Mucosa of descending colon (tissue), 3 donors: ENCODE data around the gene GUK1. TPM values are rescaled to one million over a fixed set of nuclear protein-coding genes. Genes with fewer than 3 reads are reported as not detected.

Experiments used
- ATAC-seq: fragments of 200-7000 bp; cut with Tn5 transposase; one replicate; pipeline ENCODE4 v1.9.1; 2020; ENCODE audit warnings: mild to moderate bottlenecking, moderate library complexity
- DNase-seq, 3 donors: peaks; one replicate each; pipeline ENCODE4 v3.0.0-alpha.2; 2020
- H3K36me3 ChIP-seq: fragments of 200-600 bp; one replicate; pipeline ENCODE4 v1.8.0; 2021; ENCODE audit warnings: low read depth, mild to moderate bottlenecking
- H3K4me1 ChIP-seq: fragments of 200-600 bp; one replicate; pipeline ENCODE4 v1.8.0; 2021; ENCODE audit warnings: low read depth, mild to moderate bottlenecking
- H3K4me3 ChIP-seq: fragments of 200-600 bp; one replicate; pipeline ENCODE4 v1.8.0; 2021; ENCODE audit warnings: mild to moderate bottlenecking
- H3K9me3 ChIP-seq: fragments of 200-600 bp; one replicate; pipeline ENCODE4 v1.8.0; 2021; ENCODE audit warnings: mild to moderate bottlenecking
- intact Hi-C, 2 donors: fragments of 100-400 bp; cut with DNase I in 1 of 2; cut with micrococcal nuclease in 1 of 2; formaldehyde crosslinking; loops; one replicate each; pipeline versions ENCODE4 v1.11.0 to v1.11.1; 2022; cut with DNase I, micrococcal nuclease
- total RNA-seq, 3 donors: library from RNA; stranded (reverse); fragmentation: NEBNext Ultra II Directional in 2 of 3; extraction: Animal tissue kit (Norgen Biotek cat#: 25700) in 2 of 3; gene quantifications; one replicate each; pipeline versions ENCODE4 v1.2.1 to v1.2.4, GENCODE V29; 2021 to 2023
- TF ChIP-seq, protein P1 (sequence below): fragments of 200-600 bp; IDR thresholded peaks from one replicate; pipeline ENCODE4 v1.8.0; 2022; ENCODE audit warnings: antibody characterized with exemption, mild to moderate bottlenecking
- donor health status: DM: no; HTN: no; CAD: no; lungs with moderate emphysema.
- donor health status: DM: no; HTN: no; CAD: no.
- donor health status: DM: no; HTN: yes; CAD: no.

Gene GUK1
- total RNA-seq, 3 donors from 2014 or later, result 165 to 182 (median 178) TPM

DNA sequence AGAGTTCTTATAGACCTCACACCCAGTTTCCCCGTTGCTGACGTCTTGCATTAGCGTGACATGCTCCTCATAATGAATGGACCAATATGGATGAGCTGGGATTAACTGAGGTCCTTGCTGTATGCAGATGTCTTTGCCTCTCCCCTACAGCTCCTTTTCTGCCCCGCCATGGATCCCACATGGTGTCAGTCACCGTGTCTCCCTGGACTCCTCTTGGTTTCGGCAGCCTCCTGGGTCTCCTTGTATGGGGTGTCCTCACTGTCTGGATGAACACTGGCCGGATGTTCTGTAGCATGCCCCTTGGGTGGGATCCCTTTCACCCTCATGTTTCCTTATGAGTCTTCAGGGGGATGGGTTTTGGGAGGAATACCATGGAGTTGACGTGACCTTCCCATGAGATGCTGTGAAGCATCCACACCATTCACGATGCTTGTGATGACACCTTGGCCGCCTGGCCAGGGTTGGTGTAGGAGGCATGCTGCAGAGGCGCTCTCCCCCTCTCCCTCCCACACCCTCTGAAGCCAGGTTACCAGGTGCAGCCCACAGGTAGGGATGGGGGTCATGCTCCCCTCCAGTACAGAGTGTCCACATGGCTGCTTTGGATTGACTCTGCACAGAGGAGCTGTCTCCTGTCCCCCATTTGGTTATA is 14.1 kb downstream of the GUK1 start:
- Histone ChIP-seq H3K4me1 (no peaks in the 10 kb centered on the region), H3K36me3 (no peaks in the 10 kb centered on the region), H3K4me3 (no peak overlapping the region), H3K9me3 (no peaks in the 10 kb centered on the region)
- TF ChIP-seq, protein P1, sequence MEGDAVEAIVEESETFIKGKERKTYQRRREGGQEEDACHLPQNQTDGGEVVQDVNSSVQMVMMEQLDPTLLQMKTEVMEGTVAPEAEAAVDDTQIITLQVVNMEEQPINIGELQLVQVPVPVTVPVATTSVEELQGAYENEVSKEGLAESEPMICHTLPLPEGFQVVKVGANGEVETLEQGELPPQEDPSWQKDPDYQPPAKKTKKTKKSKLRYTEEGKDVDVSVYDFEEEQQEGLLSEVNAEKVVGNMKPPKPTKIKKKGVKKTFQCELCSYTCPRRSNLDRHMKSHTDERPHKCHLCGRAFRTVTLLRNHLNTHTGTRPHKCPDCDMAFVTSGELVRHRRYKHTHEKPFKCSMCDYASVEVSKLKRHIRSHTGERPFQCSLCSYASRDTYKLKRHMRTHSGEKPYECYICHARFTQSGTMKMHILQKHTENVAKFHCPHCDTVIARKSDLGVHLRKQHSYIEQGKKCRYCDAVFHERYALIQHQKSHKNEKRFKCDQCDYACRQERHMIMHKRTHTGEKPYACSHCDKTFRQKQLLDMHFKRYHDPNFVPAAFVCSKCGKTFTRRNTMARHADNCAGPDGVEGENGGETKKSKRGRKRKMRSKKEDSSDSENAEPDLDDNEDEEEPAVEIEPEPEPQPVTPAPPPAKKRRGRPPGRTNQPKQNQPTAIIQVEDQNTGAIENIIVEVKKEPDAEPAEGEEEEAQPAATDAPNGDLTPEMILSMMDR, result no peak
- ATAC-seq (no peak), DNase-seq (peak in 1 of 3 donors; percentile 26)
- intact Hi-C loops, result no loop called here

DNA sequence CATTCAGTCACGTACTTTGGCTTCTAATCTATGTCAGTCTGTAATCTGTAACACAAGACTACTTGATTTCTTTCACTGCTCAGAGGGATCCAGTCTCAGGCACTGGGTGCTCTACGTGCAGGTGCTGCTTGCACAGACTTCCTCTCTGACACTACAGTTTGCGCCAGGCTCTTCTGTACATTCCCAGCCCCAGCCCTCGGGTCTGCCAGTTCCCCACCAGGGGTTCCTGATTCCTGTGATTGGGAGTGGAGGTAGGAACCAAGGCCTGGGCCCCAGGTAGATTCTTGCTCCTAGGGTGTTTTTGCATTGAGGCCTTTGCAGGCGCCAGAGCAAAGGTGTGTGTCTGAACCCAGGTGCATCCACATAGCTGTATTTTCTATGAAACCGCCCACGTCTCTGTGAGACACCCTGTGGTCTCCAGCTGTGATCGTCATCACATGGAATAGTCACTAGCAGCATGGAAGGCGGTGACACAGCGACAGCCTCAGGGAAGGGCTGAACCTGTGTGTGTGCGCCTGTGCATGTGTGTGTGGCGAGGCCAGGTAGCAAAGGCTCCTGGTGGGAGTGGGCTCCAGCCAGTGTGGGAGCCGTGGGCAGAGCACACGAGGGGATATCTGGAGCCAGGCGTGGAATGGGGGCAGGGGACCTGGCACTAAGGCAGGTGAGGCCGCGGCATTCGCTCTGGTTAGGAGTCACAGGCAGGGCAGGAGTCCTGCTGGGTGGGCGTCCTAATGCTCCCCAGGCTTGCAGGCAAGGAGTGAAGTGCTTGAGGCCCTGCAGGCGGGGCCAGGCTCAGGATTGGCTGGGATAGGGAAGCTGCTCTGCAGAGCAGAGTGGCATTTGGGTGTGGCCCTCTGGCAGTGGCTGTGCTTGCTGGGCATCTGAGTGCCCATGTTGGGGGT is 14.8 kb downstream of the GUK1 start:
- intact Hi-C loops, result no loop called here
- peak in 1 of 3 donors; percentile 27 for DNase-seq

DNA sequence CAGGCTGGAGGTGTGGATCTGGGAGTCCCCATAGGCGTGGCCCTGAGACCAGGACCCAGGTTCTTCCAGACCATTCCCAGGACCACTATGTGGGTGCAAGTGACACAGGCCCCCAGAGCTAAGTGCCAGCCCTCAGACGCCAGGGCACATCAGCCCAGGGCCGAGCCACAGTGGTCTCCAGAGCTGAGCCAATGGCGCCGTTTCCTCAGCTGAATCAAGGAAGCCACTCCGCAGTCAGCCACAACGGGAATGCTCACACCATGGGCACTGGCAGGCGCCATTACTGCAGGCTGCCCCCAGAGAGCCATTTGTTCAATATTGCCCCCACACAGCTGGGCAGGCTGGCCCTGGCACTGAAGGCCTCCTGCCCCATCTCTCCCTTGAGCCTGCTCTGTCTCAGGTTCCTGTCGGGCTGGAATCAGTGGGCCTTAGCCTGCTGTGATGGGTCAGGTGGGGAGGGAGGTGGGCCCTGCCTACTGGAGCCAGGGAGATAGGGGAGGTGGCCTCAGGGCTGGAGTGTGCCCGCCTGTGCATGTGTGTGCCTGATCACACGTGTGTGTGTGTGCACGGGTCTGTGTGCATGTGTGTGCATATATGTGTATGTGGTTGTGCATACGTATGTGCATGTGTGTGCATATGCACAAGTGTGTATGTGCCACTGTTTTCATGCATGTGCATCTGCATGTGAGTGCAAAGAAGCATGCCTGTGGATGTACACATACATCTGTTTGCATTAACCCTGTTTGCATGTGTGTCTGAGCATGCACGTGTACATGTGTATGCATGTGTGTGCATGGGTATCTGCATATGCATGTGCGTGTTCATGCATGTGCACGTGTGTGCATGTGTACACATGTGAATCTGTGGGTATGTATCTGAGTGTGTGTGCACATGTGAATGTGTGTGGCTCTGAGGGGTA is 15.8 kb downstream of the GUK1 start:
- no peaks in the 10 kb centered on the region for H3K4me1 ChIP-seq
- intact Hi-C loops, result no loop called here
- no peak overlapping the region for H3K4me3 ChIP-seq
- TF ChIP-seq, protein P1, result no peak
- no peaks in the 10 kb centered on the region for H3K36me3 ChIP-seq
- ATAC-seq (no peak), DNase-seq (no peak)
- no peaks in the 10 kb centered on the region for H3K9me3 ChIP-seq

More for the DNA sequence above, 14.8 kb downstream of the GUK1 start:
- TF ChIP-seq, protein P1, result no peak
- H3K9me3 ChIP-seq, result no peaks in the 10 kb centered on the region
- ATAC-seq, result peak; percentile 37
- H3K4me3 ChIP-seq, result no peak overlapping the region
- H3K4me1 ChIP-seq, result no peaks in the 10 kb centered on the region
- no peaks in the 10 kb centered on the region for H3K36me3 ChIP-seq

DNA sequence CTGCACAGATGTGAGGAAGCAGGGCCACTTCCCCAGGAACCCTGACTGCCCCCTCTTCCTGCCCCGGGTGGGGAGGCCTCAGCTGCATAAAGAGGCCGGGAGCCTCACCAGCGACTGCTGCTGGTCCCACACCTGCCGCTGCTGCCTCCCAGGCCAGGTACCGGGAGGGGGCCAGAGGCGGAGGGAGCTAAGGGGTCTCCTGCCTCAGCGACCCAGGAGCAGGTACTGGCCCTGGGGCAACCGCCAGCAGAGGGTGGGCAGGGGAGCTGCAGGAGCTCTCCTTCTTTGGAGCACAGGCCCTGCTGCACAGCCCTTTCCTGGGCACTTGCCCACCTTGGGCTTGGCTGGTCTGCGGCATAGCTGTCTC is 16.4 kb downstream of the GUK1 start:
- Histone ChIP-seq H3K9me3 (no peaks in the 10 kb centered on the region), H3K4me3 (no peak overlapping the region), H3K4me1 (no peaks in the 10 kb centered on the region), H3K36me3 (no peaks in the 10 kb centered on the region)
- intact Hi-C loops, result no loop called here
- TF ChIP-seq, protein P1, result no peak
- DNase-seq (peak in 2 of 3 donors; percentile 14 to 43), ATAC-seq (no peak)

DNA sequence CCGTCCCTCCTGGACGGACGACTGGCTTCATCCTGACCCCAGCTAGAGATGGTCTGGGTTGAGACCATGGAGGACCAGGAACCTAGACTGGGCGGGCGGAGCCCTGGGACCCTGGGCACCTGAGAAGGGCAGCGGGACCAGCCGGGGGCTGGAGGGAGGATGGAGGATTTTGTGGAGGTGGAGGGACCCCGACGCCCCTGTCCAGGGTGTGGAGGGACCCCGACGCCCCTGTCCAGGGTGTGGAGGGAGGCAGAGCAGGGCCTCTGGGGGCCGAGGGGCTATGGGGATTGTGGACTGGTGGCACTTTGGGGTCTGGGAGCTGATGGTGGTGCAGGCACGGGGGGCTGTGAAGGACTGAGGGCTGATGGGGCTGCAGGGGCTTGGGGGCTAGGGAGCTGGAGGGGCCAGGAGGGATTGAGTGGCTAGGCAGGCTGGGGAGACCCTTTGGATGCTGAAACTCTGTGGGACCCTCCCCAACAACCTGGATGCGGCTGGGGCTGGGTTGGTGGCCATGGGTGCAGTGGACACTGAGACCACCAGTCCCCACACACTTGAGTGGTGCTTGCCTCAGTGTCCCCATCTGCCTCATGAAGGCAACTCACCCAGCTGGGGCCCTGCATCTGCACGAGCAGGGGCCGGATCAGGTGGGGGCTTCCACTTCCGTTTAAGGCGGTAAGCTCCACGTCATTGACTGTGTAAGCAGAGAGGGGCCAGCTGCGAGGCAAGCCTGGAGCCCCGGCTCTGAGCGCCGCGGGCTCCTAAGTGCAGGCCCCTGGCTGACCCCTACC is 17.1 kb downstream of the GUK1 start:
- Histone ChIP-seq H3K4me3 (no peak overlapping the region), H3K4me1 (no peaks in the 10 kb centered on the region), H3K9me3 (no peaks in the 10 kb centered on the region), H3K36me3 (no peaks in the 10 kb centered on the region)
- ATAC-seq, result no peak
- TF ChIP-seq, protein P1, result no peak
- intact Hi-C loops, result no loop called here
- peak in 2 of 3 donors; percentile 13 to 46 for DNase-seq
